ENCODE results near the gene TMEM170A.
"Not testable (repeated sequence)": the region's sequence is repeated elsewhere in the genome, so short reads cannot be mapped to it uniquely, and the experiment has no call there.

The TMEM170A gene

DNA sequence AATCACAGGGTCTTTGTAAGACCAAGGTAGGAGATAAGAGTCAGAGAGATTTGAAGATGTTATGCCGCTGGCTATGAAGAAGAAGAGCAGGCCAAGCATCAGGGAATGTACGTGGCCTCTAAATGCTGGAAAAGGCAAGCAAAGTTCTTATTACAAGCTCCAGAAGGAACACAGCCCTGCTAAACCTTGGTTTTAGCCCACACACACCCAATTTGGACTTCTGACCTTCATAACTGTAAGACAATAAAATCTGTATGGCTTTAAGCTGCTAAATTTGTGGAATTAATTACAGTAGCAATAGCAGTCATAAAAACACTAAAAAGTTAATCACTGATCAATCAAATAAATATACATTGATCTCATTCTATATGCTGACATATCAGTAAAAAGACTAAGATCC lies 6.0 kb downstream of the TMEM170A start:
- no peak overlapping the region for H3K4me3 ChIP-seq (ENCODE audit: low read length)
- no peak for DNase-seq (ENCODE audit: low read depth)
- TF ChIP-seq, protein P1, sequence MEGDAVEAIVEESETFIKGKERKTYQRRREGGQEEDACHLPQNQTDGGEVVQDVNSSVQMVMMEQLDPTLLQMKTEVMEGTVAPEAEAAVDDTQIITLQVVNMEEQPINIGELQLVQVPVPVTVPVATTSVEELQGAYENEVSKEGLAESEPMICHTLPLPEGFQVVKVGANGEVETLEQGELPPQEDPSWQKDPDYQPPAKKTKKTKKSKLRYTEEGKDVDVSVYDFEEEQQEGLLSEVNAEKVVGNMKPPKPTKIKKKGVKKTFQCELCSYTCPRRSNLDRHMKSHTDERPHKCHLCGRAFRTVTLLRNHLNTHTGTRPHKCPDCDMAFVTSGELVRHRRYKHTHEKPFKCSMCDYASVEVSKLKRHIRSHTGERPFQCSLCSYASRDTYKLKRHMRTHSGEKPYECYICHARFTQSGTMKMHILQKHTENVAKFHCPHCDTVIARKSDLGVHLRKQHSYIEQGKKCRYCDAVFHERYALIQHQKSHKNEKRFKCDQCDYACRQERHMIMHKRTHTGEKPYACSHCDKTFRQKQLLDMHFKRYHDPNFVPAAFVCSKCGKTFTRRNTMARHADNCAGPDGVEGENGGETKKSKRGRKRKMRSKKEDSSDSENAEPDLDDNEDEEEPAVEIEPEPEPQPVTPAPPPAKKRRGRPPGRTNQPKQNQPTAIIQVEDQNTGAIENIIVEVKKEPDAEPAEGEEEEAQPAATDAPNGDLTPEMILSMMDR (IDR thresholded peaks at IDR 0.05; ENCODE audit: insufficient read depth, low read depth, low read length, missing control alignments) = no peak

DNA sequence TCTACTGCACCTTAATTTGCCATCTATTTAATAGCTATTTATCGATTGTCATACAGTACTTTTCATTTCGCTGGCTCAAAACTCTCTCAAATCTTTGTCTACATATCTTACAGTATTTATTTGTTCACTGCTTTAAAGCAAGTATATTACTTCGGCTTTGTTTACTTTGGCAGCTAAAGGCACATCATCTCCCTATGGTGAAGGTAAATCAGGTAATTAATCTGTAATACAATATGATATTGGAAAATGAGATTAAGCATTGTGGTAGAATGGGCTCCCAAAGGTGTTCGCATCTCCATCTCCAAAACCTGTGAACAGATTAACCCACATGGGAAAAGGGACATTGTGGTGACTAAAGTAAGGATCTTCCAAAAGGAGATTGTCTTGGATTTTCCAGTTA lies 6.5 kb downstream of the TMEM170A start:
- TF ChIP-seq, protein P1 (IDR thresholded peaks at IDR 0.05; ENCODE audit: insufficient read depth, low read depth, low read length, missing control alignments) = no peak
- no peak for DNase-seq (ENCODE audit: low read depth)
- H3K4me3 ChIP-seq (ENCODE audit: low read length) = no peak overlapping the region

DNA sequence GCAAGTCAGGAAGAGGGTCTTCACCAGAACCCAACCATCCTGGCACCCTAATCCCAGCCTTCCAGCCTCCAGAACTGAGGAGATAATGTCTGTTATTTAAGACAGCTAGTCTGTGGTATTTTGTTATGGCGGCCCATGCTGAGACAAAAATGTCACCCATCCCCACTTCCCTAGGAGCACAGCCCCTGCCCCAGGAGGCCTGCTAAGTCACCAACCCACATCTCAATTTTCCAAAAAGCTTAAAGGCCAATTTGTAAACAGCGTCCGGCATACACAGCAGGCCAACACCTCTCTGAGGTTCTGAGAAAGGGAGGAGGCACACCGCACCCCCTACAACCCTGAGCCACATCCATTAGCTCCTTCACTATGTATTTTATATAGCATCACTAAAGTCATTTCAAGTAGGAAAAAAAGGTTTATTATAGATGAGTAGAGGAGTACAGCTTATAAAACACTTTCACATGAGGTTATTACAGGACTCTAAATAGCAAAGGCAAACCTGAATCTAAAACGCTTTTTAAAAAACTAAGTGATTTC lies 6.9 kb downstream of the TMEM170A start:
- no peak overlapping the region for H3K4me3 ChIP-seq (ENCODE audit: low read length)
- no peak for DNase-seq (ENCODE audit: low read depth)
- TF ChIP-seq, protein P1 (IDR thresholded peaks at IDR 0.05; ENCODE audit: insufficient read depth, low read depth, low read length, missing control alignments) = no peak

DNA sequence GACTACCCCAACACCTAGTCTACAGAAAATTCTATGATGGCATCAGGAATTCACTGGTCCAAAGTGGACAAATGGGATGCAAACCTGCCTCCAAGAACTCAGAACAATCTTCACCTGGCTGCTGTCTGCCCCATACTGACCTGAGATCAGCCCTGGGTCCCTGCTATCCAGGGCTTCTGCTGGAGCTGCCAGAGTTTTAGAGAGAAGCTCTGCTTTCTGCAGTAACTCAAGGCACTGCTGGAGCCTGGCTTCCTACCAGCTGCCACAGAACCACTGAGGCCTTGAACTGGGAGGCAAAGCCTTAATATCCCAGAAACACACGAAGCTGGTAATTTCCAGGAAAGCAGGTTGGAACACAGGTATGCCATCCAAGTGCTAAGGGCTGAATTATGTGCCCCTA lies 7.5 kb downstream of the TMEM170A start:
- no peak overlapping the region for H3K4me3 ChIP-seq (ENCODE audit: low read length)
- TF ChIP-seq, protein P1 (IDR thresholded peaks at IDR 0.05; ENCODE audit: insufficient read depth, low read depth, low read length, missing control alignments) = no peak
- DNase-seq (ENCODE audit: low read depth) = no peak

DNA sequence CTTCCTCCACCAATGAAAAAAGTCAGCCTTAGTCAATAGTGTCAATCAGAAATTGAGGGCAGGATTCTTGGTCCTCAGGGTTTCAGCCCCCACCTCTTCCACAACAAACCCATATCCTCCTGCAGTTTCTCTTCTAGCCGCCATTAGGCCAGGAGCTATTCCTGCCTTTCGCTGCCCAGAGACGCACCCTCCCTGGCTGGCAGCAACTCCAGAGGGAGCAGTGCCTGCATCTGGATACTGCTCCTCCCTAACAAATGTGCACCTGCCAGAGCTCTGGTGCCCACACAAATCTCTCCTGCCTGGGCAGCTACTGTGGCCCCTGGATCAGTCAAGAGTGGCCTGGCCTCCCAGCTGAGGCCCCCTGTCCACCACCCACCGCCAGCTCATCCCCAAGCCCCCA lies 8.0 kb downstream of the TMEM170A start:
- not testable (repeated sequence) for H3K4me3 ChIP-seq (ENCODE audit: low read length); DNase-seq (ENCODE audit: low read depth)

DNA sequence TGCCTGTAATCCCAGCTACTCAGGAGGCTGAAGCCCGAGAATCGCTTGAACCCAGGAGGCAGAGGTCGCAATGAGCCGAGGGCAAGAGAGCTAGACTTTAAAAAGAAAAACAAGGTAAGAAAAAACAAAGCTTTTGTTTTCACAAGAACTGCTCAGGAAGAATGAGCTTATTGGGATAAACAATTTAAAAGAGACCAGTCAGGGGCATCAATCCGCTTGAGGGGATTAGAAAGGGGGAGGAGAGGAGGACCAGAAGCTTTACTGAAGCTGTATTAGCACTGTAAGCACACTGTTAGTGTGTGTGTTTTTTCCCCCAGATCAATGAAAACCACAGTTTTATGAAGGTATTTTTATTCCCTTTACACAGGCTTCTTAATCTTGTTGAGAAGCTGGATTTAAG lies 8.8 kb downstream of the TMEM170A start:
- TF ChIP-seq, protein P1 (IDR thresholded peaks at IDR 0.05; ENCODE audit: insufficient read depth, low read depth, low read length, missing control alignments) = no peak
- DNase-seq (ENCODE audit: low read depth) = no peak
- H3K4me3 ChIP-seq (ENCODE audit: low read length) = no peak overlapping the region

DNA sequence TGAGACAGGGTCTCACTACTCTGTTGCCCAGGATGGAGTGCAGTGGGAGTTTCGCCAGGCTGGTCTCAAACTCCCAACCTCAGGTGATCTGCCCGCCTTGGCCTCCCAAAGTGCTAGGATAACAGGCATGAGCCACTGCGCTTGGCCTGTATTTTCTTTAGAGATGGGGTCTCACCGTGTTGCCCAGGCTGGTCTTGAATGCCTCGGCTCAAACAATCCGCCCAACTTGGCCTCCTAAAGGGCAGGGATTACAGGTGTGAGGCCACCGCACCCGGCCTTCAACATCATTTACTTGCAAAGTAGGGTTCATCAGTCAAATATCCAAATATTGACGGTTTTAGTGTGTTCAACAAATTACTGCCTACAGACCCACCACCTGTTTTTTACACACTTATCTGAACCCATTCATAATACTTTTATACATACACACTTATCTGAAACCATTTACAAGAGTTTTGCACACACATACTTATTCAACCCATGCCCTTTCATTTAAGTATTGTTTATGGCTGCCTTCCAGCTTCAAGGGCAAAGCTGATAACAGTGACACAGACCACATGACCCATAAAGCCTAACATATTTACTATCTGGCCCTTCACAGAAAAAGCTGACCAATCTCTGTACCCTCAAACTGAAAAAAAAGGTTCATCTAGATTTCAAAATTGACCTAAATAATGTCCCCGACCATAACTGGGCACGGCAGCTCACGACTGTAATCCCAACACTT lies 11.9 kb downstream of the TMEM170A start:
- no peak for DNase-seq (ENCODE audit: low read depth)
- TF ChIP-seq, protein P1 (IDR thresholded peaks at IDR 0.05; ENCODE audit: insufficient read depth, low read depth, low read length, missing control alignments) = no peak
- H3K4me3 ChIP-seq (ENCODE audit: low read length) = no peak overlapping the region
